Activated CD8-positive, alpha-beta memory T cell treated with anti-CD3 and anti-CD28 coated beads, Interleukin-2, amount 50 U/mL, for 24 hours (primary cell): ENCODE results near the gene ISCA2.

Source experiments
- DNase-seq: peaks from one replicate; pipeline ENCODE4 v3.0.0-alpha.2; 2020; ENCODE audit errors: extremely low read depth

ISCA2 gene

GRCh38 chr14:74482571-74482970, 11.0 kb upstream of the ISCA2 start:
- no peak for DNase-seq

GRCh38 chr14:74483321-74483720, 10.2 kb upstream of the ISCA2 start:
- no peak for DNase-seq

GRCh38 chr14:74486164-74486563, 7.4 kb upstream of the ISCA2 start:
- DNase-seq = no peak

GRCh38 chr14:74488786-74489397, 4.7 kb upstream of the ISCA2 start:
- no peak for DNase-seq

- DNase-seq = no peak
Observed at GRCh38 chr14:74490486-74490885, 3.1 kb upstream of the ISCA2 start.

- DNase-seq = no peak
Observed at GRCh38 chr14:74491956-74492775, 1.4 kb upstream of the ISCA2 start.

- no peak for DNase-seq
Observed at GRCh38 chr14:74492776-74493342, 706 bp upstream of the ISCA2 start, which contains the start of gene NPC2. TSS of gene NPC2 (minus strand) at chr14:74493305. CDS start at chr14:74493274, 31 bp downstream.

GRCh38 chr14:74495356-74495755, 1.8 kb downstream of the ISCA2 start:
- DNase-seq = no peak

GRCh38 chr14:74500417-74501134, 7.0 kb downstream of the ISCA2 start:
- DNase-seq = no peak

- DNase-seq = no peak
Observed at GRCh38 chr14:74501135-74501614, 7.6 kb downstream of the ISCA2 start.

- no peak for DNase-seq
Observed at GRCh38 chr14:74501691-74502090, 8.1 kb downstream of the ISCA2 start.

GRCh38 chr14:74502236-74503019, 8.9 kb downstream of the ISCA2 start:
- no peak for DNase-seq

- DNase-seq = no peak
Observed at GRCh38 chr14:74503291-74503937, 9.8 kb downstream of the ISCA2 start.

- no peak for DNase-seq
Observed at GRCh38 chr14:74503938-74504335, 10.4 kb downstream of the ISCA2 start.

- DNase-seq = no peak
Observed at GRCh38 chr14:74504412-74504811, 10.8 kb downstream of the ISCA2 start.

- DNase-seq = no peak
Observed at GRCh38 chr14:74504874-74505720, 11.5 kb downstream of the ISCA2 start.

GRCh38 chr14:74505831-74506230, 12.3 kb downstream of the ISCA2 start:
- DNase-seq = no peak

- no peak for DNase-seq
Observed at GRCh38 chr14:74506411-74506851, 12.9 kb downstream of the ISCA2 start.

- DNase-seq = no peak
Observed at GRCh38 chr14:74507085-74507484, 13.5 kb downstream of the ISCA2 start.

GRCh38 chr14:74507840-74508239, 14.3 kb downstream of the ISCA2 start:
- no peak for DNase-seq
